ENCODE data around the gene MRPS34.

DNA sequence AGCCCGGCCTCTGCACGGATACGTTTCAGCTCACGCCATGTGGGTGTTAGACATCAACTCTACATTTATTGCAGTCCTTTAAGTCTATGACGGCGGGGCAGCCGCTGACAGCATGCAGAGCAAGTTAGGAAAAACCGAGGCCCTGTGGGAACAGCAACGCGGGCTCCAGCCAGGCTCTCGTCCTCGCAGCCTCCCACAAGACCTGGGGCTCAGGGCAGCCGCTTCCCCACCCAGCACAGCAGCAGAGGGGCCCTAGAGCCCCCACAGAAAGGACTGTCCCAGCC is 3.7 kb upstream of the MRPS34 start:
- no peak for TF ChIP-seq POLR2A (IDR thresholded peaks at IDR 0.05)
- TF ChIP-seq, protein P1, sequence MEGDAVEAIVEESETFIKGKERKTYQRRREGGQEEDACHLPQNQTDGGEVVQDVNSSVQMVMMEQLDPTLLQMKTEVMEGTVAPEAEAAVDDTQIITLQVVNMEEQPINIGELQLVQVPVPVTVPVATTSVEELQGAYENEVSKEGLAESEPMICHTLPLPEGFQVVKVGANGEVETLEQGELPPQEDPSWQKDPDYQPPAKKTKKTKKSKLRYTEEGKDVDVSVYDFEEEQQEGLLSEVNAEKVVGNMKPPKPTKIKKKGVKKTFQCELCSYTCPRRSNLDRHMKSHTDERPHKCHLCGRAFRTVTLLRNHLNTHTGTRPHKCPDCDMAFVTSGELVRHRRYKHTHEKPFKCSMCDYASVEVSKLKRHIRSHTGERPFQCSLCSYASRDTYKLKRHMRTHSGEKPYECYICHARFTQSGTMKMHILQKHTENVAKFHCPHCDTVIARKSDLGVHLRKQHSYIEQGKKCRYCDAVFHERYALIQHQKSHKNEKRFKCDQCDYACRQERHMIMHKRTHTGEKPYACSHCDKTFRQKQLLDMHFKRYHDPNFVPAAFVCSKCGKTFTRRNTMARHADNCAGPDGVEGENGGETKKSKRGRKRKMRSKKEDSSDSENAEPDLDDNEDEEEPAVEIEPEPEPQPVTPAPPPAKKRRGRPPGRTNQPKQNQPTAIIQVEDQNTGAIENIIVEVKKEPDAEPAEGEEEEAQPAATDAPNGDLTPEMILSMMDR (IDR thresholded peaks at IDR 0.05): no peak
